OCI-LY1 (cell line): ENCODE results near the gene IRX2.

Source experiments
- H2AFZ ChIP-seq: fragments of 200-600 bp; sonication (generic), shearing (Covaris generic); 2 replicates; pipeline ENCODE4 v1.6.0; 2014; ENCODE audit warnings: antibody characterized with exemption, mild to moderate bottlenecking, low read length
- H3F3A ChIP-seq: fragments of 200-600 bp; sonication (generic), shearing (Covaris generic); 2 replicates; pipeline ENCODE4 v1.6.0; 2014; ENCODE audit warnings: mild to moderate bottlenecking, antibody characterized with exemption, low read length, moderate library complexity; ENCODE audit not compliant: insufficient read depth
- H3K27ac ChIP-seq: fragments of 200-600 bp; sonication (generic); 2 replicates; pipeline ENCODE4 v1.5.1; 2014; ENCODE audit warnings: low read length, mixed run types, mild to moderate bottlenecking, low read depth; ENCODE audit not compliant: poor library complexity, severe bottlenecking
- H3K27me3 ChIP-seq: fragments of 200-600 bp; sonication (generic); 2 replicates; pipeline ENCODE4 v1.6.0; 2014; ENCODE audit warnings: antibody characterized with exemption, mild to moderate bottlenecking, low read length, moderate library complexity; ENCODE audit not compliant: insufficient read depth
- H3K36me3 ChIP-seq: fragments of 200-600 bp; sonication (generic); 2 replicates; pipeline ENCODE4 v1.6.1; 2014; ENCODE audit warnings: mild to moderate bottlenecking, antibody characterized with exemption, low read length, moderate library complexity, mixed read lengths; ENCODE audit not compliant: insufficient read depth
- H3K4me1 ChIP-seq: fragments of 200-600 bp; sonication (generic); 2 replicates; pipeline ENCODE4 v1.5.1; 2014; ENCODE audit warnings: mild to moderate bottlenecking, low read length, moderate library complexity; ENCODE audit not compliant: insufficient read depth, severe bottlenecking
- H3K4me2 ChIP-seq: fragments of 200-600 bp; sonication (generic), shearing (Covaris generic); 2 replicates; pipeline ENCODE4 v1.6.1; 2014; ENCODE audit warnings: low read length
- H3K4me3 ChIP-seq: fragments of 200-600 bp; sonication (generic); 2 replicates; pipeline ENCODE4 v1.5.1; 2014; ENCODE audit warnings: low read length, low read depth, mild to moderate bottlenecking, mixed read lengths; ENCODE audit not compliant: poor library complexity, severe bottlenecking
- H3K79me2 ChIP-seq: fragments of 200-600 bp; shearing (Covaris generic); 2 replicates; pipeline ENCODE4 v1.6.1; 2016; ENCODE audit warnings: mixed run types, low read length, mixed read lengths; ENCODE audit not compliant: insufficient read depth
- H3K9ac ChIP-seq: fragments of 200-600 bp; sonication (generic), shearing (Covaris generic); 2 replicates; pipeline ENCODE4 v1.6.1; 2014; ENCODE audit warnings: mild to moderate bottlenecking, low read length, mixed read lengths
- H3K9me2 ChIP-seq: fragments of 200-600 bp; sonication (generic), shearing (Covaris generic); 2 replicates; pipeline ENCODE4 v1.6.1; 2014; ENCODE audit warnings: low read depth, mild to moderate bottlenecking, low read length, mixed read lengths
- H3K9me3 ChIP-seq: fragments of 200-600 bp; shearing (Covaris generic); 2 replicates; pipeline ENCODE4 v1.6.1; 2014; ENCODE audit warnings: low read length, mixed read lengths
- H4K20me1 ChIP-seq: fragments of 200-600 bp; sonication (generic), shearing (Covaris generic); 2 replicates; pipeline ENCODE4 v1.6.0; 2016; ENCODE audit warnings: mild to moderate bottlenecking, low read length; ENCODE audit not compliant: insufficient read depth
- CTCF ChIP-seq: fragments of 200-600 bp; sonication (generic), shearing (Covaris generic); IDR thresholded peaks from 2 replicates; pipeline ENCODE4 v1.5.1; 2017; ENCODE audit warnings: mild to moderate bottlenecking, antibody characterized with exemption, low read length, moderate library complexity, mixed read lengths
- EZH2 ChIP-seq: fragments of 200-600 bp; sonication (generic), shearing (Covaris generic); IDR thresholded peaks from 2 replicates; pipeline ENCODE4 v1.8.0; 2017; ENCODE audit warnings: borderline replicate concordance, mixed run types, mild to moderate bottlenecking, antibody characterized with exemption, low read length, moderate library complexity, mixed read lengths

IRX2 gene

GRCh38 chr5:2722901-2723300, 28.6 kb downstream of the IRX2 start:
- Histone ChIP-seq H3K9ac (no peak overlapping the region), H3F3A (no peaks in the 10 kb centered on the region), H3K9me2 (no peaks in the 10 kb centered on the region), H3K4me2 (no peak overlapping the region), H3K36me3 (no peaks in the 10 kb centered on the region), H3K4me3 (no peak overlapping the region), H3K4me1 (no peaks in the 10 kb centered on the region), H3K9me3 (no peaks in the 10 kb centered on the region), H3K27me3 (no peaks in the 10 kb centered on the region), H3K79me2 (no peaks in the 10 kb centered on the region), H2AFZ (no peak overlapping the region), H3K27ac (no peak overlapping the region), H4K20me1 (no peaks in the 10 kb centered on the region)
- no peak for TF ChIP-seq EZH2
- no peak for TF ChIP-seq CTCF

- H3K9me2 ChIP-seq, result no peaks in the 10 kb centered on the region
- no peak overlapping the region for H3K4me2 ChIP-seq
- H3K27ac ChIP-seq, result no peak overlapping the region
- no peak overlapping the region for H3K4me3 ChIP-seq
- no peaks in the 10 kb centered on the region for H3K27me3 ChIP-seq
- no peaks in the 10 kb centered on the region for H3K36me3 ChIP-seq
- H3K79me2 ChIP-seq, result no peaks in the 10 kb centered on the region
- no peaks in the 10 kb centered on the region for H3K4me1 ChIP-seq
- H3F3A ChIP-seq, result no peaks in the 10 kb centered on the region
- no peak overlapping the region for H2AFZ ChIP-seq
- H4K20me1 ChIP-seq, result no peaks in the 10 kb centered on the region
- TF ChIP-seq CTCF (no peak), EZH2 (no peak)
- H3K9me3 ChIP-seq, result no peaks in the 10 kb centered on the region
- H3K9ac ChIP-seq, result no peak overlapping the region
These were observed 29.9 kb downstream of the IRX2 start for GRCh38 chr5:2721385-2722138.

GRCh38 chr5:2719332-2719731, 32.1 kb downstream of the IRX2 start:
- TF ChIP-seq EZH2 (no peak), CTCF (no peak)
- Histone ChIP-seq H3K4me2 (no peak overlapping the region), H3K9ac (no peak overlapping the region), H3K9me3 (no peaks in the 10 kb centered on the region), H3K4me1 (no peaks in the 10 kb centered on the region), H3K9me2 (no peaks in the 10 kb centered on the region), H2AFZ (no peak overlapping the region), H3K27me3 (no peaks in the 10 kb centered on the region), H3K4me3 (no peak overlapping the region), H3K79me2 (no peaks in the 10 kb centered on the region), H3F3A (no peaks in the 10 kb centered on the region), H4K20me1 (no peaks in the 10 kb centered on the region), H3K36me3 (no peaks in the 10 kb centered on the region), H3K27ac (no peak overlapping the region)
